ENCODE results near the gene NTN5.
"Not testable (repeated sequence)": the region's sequence is repeated elsewhere in the genome, so short reads cannot be mapped to it uniquely, and the experiment has no call there.

The NTN5 gene

DNA sequence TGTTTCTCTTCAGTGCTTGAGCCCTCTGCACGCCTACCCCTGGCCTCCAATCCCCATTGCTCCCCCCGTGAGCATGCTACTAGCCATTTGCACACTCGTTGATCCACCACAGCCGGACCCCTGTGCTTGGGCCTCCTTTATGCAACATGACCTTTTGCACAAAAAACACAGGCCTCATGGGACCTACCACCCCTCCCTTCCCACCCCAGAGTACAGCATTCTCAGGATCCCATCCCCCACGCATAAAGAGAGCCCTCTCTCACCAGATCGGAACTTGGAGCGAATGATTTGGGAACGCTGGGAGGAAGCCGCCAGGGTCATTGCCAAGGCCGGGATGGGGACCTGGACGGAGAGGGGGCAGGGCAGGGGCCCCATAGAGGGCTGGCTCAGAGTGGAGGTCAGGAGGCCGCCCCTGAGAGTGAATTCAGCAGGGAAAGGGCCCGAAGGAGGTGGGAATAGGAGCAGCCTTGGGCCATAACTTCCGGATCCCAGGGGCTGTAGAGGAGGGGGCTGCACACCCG is 46.0 kb upstream of the NTN5 start:
- Mint-ChIP-seq H3K4me3 (peak overlapping the region; percentile 68), H3K27me3 (ENCODE audit: low read depth, poor library complexity) (peaks cover 6% of the 10 kb centered on the region), H3K4me1 (peaks cover 63% of the 10 kb centered on the region), H3K27ac (peak overlapping the region; percentile 63), H3K9me3 (no peaks in the 10 kb centered on the region), H3K36me3 (ENCODE audit: low read depth) (no peaks in the 10 kb centered on the region)
- no peak for DNase-seq
- TF ChIP-seq, protein P1, sequence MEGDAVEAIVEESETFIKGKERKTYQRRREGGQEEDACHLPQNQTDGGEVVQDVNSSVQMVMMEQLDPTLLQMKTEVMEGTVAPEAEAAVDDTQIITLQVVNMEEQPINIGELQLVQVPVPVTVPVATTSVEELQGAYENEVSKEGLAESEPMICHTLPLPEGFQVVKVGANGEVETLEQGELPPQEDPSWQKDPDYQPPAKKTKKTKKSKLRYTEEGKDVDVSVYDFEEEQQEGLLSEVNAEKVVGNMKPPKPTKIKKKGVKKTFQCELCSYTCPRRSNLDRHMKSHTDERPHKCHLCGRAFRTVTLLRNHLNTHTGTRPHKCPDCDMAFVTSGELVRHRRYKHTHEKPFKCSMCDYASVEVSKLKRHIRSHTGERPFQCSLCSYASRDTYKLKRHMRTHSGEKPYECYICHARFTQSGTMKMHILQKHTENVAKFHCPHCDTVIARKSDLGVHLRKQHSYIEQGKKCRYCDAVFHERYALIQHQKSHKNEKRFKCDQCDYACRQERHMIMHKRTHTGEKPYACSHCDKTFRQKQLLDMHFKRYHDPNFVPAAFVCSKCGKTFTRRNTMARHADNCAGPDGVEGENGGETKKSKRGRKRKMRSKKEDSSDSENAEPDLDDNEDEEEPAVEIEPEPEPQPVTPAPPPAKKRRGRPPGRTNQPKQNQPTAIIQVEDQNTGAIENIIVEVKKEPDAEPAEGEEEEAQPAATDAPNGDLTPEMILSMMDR (IDR thresholded peaks at IDR 0.05), result no peak

DNA sequence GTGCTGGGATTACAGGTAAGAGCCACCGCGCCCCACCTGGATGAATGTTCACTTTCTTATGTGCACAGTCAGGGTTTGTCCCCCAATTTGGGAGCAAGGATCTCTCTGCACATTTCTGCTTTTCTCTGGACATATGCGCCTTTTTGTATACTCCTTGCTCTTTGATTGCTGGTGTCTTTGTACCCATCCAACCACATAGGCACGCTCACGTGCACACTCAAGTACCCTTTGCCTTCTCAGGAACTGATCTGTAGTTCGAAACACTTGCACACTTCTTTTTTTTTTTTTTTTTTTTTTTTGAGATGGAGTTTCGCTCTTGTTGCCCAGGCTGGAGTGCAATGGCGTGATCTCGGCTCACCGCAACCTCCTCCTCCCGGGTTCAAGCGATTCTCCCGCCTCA is 45.3 kb upstream of the NTN5 start:
- not testable (repeated sequence) for H3K36me3 Mint-ChIP-seq (ENCODE audit: low read depth); H3K27ac Mint-ChIP-seq; H3K27me3 Mint-ChIP-seq (ENCODE audit: low read depth, poor library complexity); DNase-seq; H3K9me3 Mint-ChIP-seq
- H3K4me1 Mint-ChIP-seq, result peaks cover 70% of the 10 kb centered on the region
- H3K4me3 Mint-ChIP-seq, result peak overlapping the region; percentile 8

- H3K4me3 Mint-ChIP-seq, result peak overlapping the region; percentile 61
- TF ChIP-seq, protein P1 (IDR thresholded peaks at IDR 0.05), result no peak
- H3K27ac Mint-ChIP-seq, result peak overlapping the region; percentile 62
- no peaks in the 10 kb centered on the region for H3K36me3 Mint-ChIP-seq (ENCODE audit: low read depth)
- peak; percentile 63 for DNase-seq
- peaks cover 10% of the 10 kb centered on the region for H3K27me3 Mint-ChIP-seq (ENCODE audit: low read depth, poor library complexity)
- peaks cover 9% of the 10 kb centered on the region for H3K9me3 Mint-ChIP-seq
- H3K4me1 Mint-ChIP-seq, result peaks cover 77% of the 10 kb centered on the region
Measured at GRCh38 chr19:48716562-48717291, 43.9 kb upstream of the NTN5 start.

DNA sequence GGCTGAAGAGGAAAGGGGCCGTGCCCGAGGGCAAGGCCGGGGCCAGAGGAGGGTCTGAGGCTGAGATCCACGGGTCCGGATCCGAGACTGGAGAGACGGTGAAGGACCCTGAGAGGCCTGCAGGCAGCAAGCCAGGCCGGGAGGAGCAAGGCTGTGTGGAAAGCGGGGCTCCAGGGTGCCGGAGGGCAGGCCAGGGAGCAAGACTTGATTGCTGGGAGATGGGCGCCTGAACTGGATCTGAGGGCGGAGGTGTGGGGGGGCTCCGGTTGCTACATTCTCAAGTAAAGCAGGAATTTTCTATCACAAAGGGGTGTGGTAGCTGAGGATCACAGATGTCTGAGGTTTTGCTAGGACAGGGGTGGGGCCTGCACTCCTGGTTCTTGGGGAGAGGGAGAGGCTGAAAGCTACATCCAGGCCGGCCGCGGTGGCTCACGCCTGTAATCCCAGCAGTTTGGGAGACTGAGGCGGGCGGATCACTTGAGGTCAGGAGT is 42.9 kb upstream of the NTN5 start:
- Mint-ChIP-seq H3K9me3 (peaks cover 15% of the 10 kb centered on the region), H3K27ac (peak overlapping the region; percentile 22), H3K27me3 (ENCODE audit: low read depth, poor library complexity) (peaks cover 10% of the 10 kb centered on the region), H3K4me1 (peaks cover 71% of the 10 kb centered on the region), H3K36me3 (ENCODE audit: low read depth) (peaks cover 9% of the 10 kb centered on the region), H3K4me3 (peak overlapping the region; percentile 87)
- DNase-seq, result no peak
- TF ChIP-seq, protein P1 (IDR thresholded peaks at IDR 0.05), result no peak

DNA sequence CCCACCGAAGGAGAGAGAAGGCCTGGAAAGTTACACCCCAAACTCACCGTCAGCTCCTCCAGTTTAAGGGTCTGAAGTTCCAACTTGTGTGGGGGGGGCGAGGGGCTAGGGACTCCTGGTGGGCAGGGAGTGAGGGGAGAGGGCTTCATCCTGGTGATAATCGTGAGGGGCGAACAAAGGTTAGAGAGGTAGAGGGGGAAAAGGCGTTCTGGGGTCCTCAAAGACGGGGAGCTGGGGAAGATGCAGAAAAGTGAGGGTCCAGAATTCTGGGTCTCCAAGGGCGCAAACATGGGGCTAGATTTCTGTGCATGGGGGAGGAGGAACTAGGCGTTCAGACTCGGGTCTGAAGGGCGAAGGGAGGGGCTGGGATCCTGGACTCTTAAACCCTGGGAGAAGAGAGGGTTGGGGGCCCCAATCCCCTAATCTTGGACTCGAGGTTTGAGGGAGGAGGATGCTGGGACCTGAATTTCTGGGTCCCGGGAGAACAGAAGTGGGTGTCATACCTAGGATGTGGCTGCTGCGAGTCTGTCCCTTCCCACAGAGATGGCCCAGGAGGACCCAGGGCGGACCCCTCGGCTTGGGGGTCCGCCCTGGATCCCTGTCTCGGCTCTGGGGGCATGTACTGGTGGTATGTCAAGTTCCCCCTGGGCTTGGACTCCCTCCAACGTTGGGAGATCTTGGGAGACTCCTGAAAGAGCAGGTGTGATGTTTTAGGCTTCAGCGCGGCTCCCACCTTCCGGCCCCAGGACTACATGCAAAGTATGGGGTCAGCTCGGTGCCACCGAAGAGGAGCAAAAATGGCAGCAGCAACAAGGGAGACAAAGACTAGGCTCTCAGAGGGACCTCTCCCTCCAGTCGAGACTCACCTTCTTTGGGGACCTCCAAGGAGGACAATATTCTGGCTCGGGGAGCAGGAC is 42.2 kb upstream of the NTN5 start:
- no peak for DNase-seq
- Mint-ChIP-seq H3K36me3 (ENCODE audit: low read depth) (peaks cover 9% of the 10 kb centered on the region), H3K4me3 (peak overlapping the region; percentile 87), H3K27me3 (ENCODE audit: low read depth, poor library complexity) (peaks cover 10% of the 10 kb centered on the region), H3K4me1 (peaks cover 64% of the 10 kb centered on the region), H3K9me3 (peaks cover 15% of the 10 kb centered on the region), H3K27ac (peak overlapping the region; percentile 91)
- TF ChIP-seq, protein P1 (IDR thresholded peaks at IDR 0.05), result no peak
